Neural progenitor cell (in vitro differentiated cells): Measurements from ENCODE around the gene FLVCR2.

Experiments
- CTCF ChIP-seq: fragments of 200-600 bp; sonication (generic); IDR thresholded peaks from 2 replicates; pipeline ENCODE4 v1.5.1; 2017; ENCODE audit warnings: antibody characterized with exemption, mild to moderate bottlenecking
- EZH2 ChIP-seq: fragments of 200-600 bp; sonication (generic); IDR thresholded peaks from 2 replicates; pipeline ENCODE4 v1.6.1; 2017; ENCODE audit warnings: antibody characterized with exemption, mild to moderate bottlenecking, moderate library complexity
- EZH2phosphoT487 ChIP-seq: fragments of 200-600 bp; sonication (generic); IDR thresholded peaks from 2 replicates; pipeline ENCODE4 v1.6.1; 2017; ENCODE audit warnings: antibody characterized with exemption

GRCh38 chr14:75660630-75661498, 82.4 kb downstream of the FLVCR2 start, which contains the start of the genes ERG28 and TTLL5:
- no peak for TF ChIP-seq CTCF
- no peak for TF ChIP-seq EZH2
- no peak for TF ChIP-seq EZH2phosphoT487
